Panc1 (cell line): ENCODE results near the gene TESK1. TPM values are rescaled to one million over a fixed set of nuclear protein-coding genes. Genes with fewer than 3 reads are reported as not detected.

Experiments
- ATAC-seq: fragments of 200-7000 bp; cut with Tn5 transposase; 2 replicates; pipeline ENCODE4 v1.9.1; 2020; ENCODE audit warnings: mild to moderate bottlenecking, moderate library complexity
- BruUV-seq: library from RNA; stranded (reverse); fragments of 400-500 nt; replicated peaks from 2 replicates; lab custom pipeline; 2021; lab: Mats Ljungman, UMichigan
- CTCF ChIA-PET: fragments of 300-600 bp; sonication (Branson Sonifier 250); formaldehyde crosslinking; loops from one replicate; lab custom pipeline; 2022; ENCODE audit warnings: antibody characterized with exemption; lab: Charles Lee
- POLR2A ChIA-PET: fragments of 300-600 bp; sonication (Branson Sonifier 250); formaldehyde crosslinking; loops from one replicate; lab custom pipeline; 2022; ENCODE audit warnings: antibody characterized with exemption; lab: Charles Lee
- DNase-seq: peaks from one replicate; pipeline ENCODE4 v3.0.0-alpha.2; 2010; ENCODE audit warnings: low read depth, low spot score
- H3K27ac ChIP-seq: 2 replicates; pipeline ENCODE4 v1.5.1; 2011; ENCODE audit warnings: mild to moderate bottlenecking, low read length, inconsistent platforms
- H3K27me3 ChIP-seq: fragments of 200-500 bp; sonication (Bioruptor generic); 2 replicates; pipeline ENCODE4 v1.6.0; 2014; ENCODE audit warnings: low read length, inconsistent platforms; ENCODE audit not compliant: control insufficient read depth, insufficient read depth
- H3K36me3 ChIP-seq: fragments of 200-500 bp; sonication (Bioruptor generic); 2 replicates; pipeline ENCODE4 v1.5.1; 2014; ENCODE audit warnings: inconsistent platforms, mild to moderate bottlenecking, low read length, moderate library complexity; ENCODE audit not compliant: control insufficient read depth, insufficient read depth
- H3K4me1 ChIP-seq: 2 replicates; pipeline ENCODE4 v1.5.1; 2011; ENCODE audit warnings: inconsistent platforms, mild to moderate bottlenecking, low read length, moderate library complexity; ENCODE audit not compliant: control insufficient read depth, insufficient read depth
- H3K4me3 ChIP-seq, 2 experiments: 2 replicates each; pipeline ENCODE4 v1.5.1; 2011 to 2012; ENCODE audit warnings: low read depth in 2 of 2, low read length in 2 of 2, mild to moderate bottlenecking in 2 of 2, inconsistent platforms in 1 of 2, moderate library complexity in 1 of 2
- H3K9me3 ChIP-seq: fragments of 200-500 bp; sonication (Bioruptor generic); 2 replicates; pipeline ENCODE4 v1.5.1; 2014; ENCODE audit warnings: low read depth, mild to moderate bottlenecking, inconsistent platforms, low read length, moderate library complexity; ENCODE audit not compliant: control insufficient read depth, insufficient read depth
- CTCF ChIP-seq: fragments of 450-650 bp; IDR thresholded peaks from 2 replicates; pipeline ENCODE4 v1.5.1; 2017; ENCODE audit warnings: mild to moderate bottlenecking
- POLR2AphosphoS5 ChIP-seq: IDR thresholded peaks from 2 replicates; pipeline ENCODE4 v1.6.1; 2012; ENCODE audit warnings: mild to moderate bottlenecking, low read depth, low read length, moderate library complexity
- REST ChIP-seq, 2 experiments: IDR thresholded peaks; 2 replicates each; pipeline ENCODE4 v1.6.1; 2011 to 2012; ENCODE audit warnings: low read depth in 2 of 2, control low read depth in 1 of 2, low read length in 1 of 2, mild to moderate bottlenecking in 1 of 2, moderate library complexity in 1 of 2; ENCODE audit not compliant: insufficient read depth in 1 of 2
- SIN3A ChIP-seq: IDR thresholded peaks from 2 replicates; pipeline ENCODE4 v1.6.1; 2012; ENCODE audit warnings: low read depth, mild to moderate bottlenecking, low read length, moderate library complexity, borderline replicate concordance; ENCODE audit not compliant: insufficient read depth
- TCF7L2 ChIP-seq: IDR thresholded peaks from 2 replicates; pipeline ENCODE4 v1.6.1; 2011; ENCODE audit warnings: mild to moderate bottlenecking, low read depth, low read length, inconsistent platforms
- in situ Hi-C: cut with HindIII; loops from 2 replicates; pipeline ENCODE4 v1.10.0; 2016; ENCODE audit warnings: low sequenced_read_pairs, low pct_unique_long_range_greater_than_20kb
- intact Hi-C: fragments of 100-400 bp; cut with micrococcal nuclease; formaldehyde crosslinking; loops from one replicate; pipeline ENCODE4 v1.10.0; 2022; ENCODE audit not compliant: unreplicated experiment
- total RNA-seq: library from RNA; stranded (reverse); gene quantifications from one replicate; pipeline ENCODE4 v1.2.1, GENCODE V29; 2021; ENCODE audit not compliant: unreplicated experiment

TESK1 gene
- total RNA-seq, 1 experiment from 2014 or later, result 55.0 TPM

- POLR2A ChIA-PET, result no interaction called here
- BruUV-seq, result no TSS peak
- in situ Hi-C loops, result no loop called here
- DNase-seq (no peak), ATAC-seq (no peak)
- Histone ChIP-seq H3K27ac (no peak overlapping the region), H3K36me3 (no peaks in the 10 kb centered on the region), H3K4me1 (peaks cover 21% of the 10 kb centered on the region), H3K4me3 (no peak overlapping the region), H3K9me3 (no peaks in the 10 kb centered on the region), H3K27me3 (no peaks in the 10 kb centered on the region)
- TF ChIP-seq REST (IDR thresholded peaks at IDR 0.05; ENCODE audit: insufficient read depth in 1 of 2, low read depth in 2 of 2, low read length in 1 of 2) (no peak), SIN3A (no peak), CTCF (no peak), TCF7L2 (no peak), POLR2AphosphoS5 (no peak)
- CTCF ChIA-PET, result no interaction called here
- intact Hi-C loops, result loop anchor here (10.0 kb wide), 1 partner anchor 362 kb away; no protein-coding TSS in a partner anchor
Measured at GRCh38 chr9:35556776-35557175, 48.3 kb upstream of the TESK1 start.

GRCh38 chr9:35557320-35557719 lies 47.7 kb upstream of the TESK1 start:
- Histone ChIP-seq H3K36me3 (no peaks in the 10 kb centered on the region), H3K27ac (no peak overlapping the region), H3K4me3 (no peak overlapping the region), H3K27me3 (no peaks in the 10 kb centered on the region), H3K9me3 (no peaks in the 10 kb centered on the region), H3K4me1 (peaks cover 20% of the 10 kb centered on the region)
- no peak for ATAC-seq
- no TSS peak for BruUV-seq
- TF ChIP-seq POLR2AphosphoS5 (no peak), TCF7L2 (no peak), REST (IDR thresholded peaks at IDR 0.05; ENCODE audit: insufficient read depth in 1 of 2, low read depth in 2 of 2, low read length in 1 of 2) (no peak), CTCF (no peak), SIN3A (no peak)
- POLR2A ChIA-PET, result no interaction called here
- no peak for DNase-seq
- in situ Hi-C loops (no loop called here), intact Hi-C loops (loop anchor here (10.0 kb wide), 1 partner anchor 363 kb away; no protein-coding TSS in a partner anchor)
- CTCF ChIA-PET, result interaction anchor here (0.6 kb wide), 1 partner anchor 40 kb away, joined by 6 read pairs; no protein-coding TSS in a partner anchor
